Astrocyte of the spinal cord (primary cell): ENCODE measurements around the gene GDI1.

Experiments
- DNase-seq: peaks from one replicate; pipeline ENCODE4 v3.0.0; 2011; ENCODE audit warnings: low read depth, low spot score
- H3K4me3 ChIP-seq: 2 replicates; pipeline ENCODE4 v1.5.1; 2011; ENCODE audit warnings: low read depth, mild to moderate bottlenecking, low read length, moderate library complexity
- in situ Hi-C: cut with HindIII; loops from 2 replicates; pipeline ENCODE4 v1.10.0; 2017; ENCODE audit warnings: low sequenced_read_pairs
- TF ChIP-seq, protein P1 (sequence below): IDR thresholded peaks from 2 replicates; pipeline ENCODE4 v1.5.1; 2012; ENCODE audit warnings: low read depth, mild to moderate bottlenecking, low read length, inconsistent platforms

Gene GDI1

DNA sequence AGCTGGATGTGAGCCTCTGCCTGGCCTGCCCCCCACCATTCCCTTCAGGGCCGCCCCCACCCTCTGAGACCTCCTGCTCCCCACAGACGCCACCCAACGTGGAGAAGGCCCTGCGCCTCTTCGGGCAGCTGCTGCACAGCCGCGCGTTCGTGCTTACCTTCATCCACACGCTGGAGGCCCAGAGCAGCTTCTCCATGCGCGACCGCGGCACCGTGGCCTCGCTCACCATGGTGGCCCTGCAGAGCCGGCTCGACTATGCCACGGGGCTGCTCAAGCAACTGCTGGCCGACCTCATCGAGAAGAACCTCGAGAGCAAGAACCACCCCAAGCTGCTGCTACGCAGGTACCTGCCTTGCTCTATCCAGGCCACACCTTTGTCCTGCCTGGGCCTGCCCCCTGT is 31.3 kb downstream of the GDI1 start:
- H3K4me3 ChIP-seq = no peak overlapping the region
- TF ChIP-seq, protein P1, sequence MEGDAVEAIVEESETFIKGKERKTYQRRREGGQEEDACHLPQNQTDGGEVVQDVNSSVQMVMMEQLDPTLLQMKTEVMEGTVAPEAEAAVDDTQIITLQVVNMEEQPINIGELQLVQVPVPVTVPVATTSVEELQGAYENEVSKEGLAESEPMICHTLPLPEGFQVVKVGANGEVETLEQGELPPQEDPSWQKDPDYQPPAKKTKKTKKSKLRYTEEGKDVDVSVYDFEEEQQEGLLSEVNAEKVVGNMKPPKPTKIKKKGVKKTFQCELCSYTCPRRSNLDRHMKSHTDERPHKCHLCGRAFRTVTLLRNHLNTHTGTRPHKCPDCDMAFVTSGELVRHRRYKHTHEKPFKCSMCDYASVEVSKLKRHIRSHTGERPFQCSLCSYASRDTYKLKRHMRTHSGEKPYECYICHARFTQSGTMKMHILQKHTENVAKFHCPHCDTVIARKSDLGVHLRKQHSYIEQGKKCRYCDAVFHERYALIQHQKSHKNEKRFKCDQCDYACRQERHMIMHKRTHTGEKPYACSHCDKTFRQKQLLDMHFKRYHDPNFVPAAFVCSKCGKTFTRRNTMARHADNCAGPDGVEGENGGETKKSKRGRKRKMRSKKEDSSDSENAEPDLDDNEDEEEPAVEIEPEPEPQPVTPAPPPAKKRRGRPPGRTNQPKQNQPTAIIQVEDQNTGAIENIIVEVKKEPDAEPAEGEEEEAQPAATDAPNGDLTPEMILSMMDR = no peak
- DNase-seq = no peak
- in situ Hi-C loops = no loop called here

DNA sequence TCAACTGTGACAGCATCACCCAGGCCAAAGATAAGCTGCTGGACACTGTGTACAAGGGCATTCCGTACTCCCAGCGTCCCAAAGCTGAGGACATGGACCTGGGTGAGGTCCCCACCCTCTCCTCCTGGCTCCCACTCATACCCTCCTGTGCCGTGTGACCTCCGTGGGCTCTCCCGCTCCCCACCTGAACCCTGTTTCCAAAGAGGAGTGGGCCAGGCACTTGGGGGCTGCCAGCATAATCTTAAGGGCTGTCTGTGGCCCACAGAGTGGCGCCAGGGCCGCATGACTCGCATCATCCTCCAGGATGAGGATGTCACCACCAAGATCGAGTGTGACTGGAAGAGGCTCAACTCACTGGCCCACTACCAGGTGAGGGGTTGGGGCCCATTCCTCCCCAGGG is 32.2 kb downstream of the GDI1 start:
- DNase-seq = no peak
- in situ Hi-C loops = no loop called here
- TF ChIP-seq, protein P1 = no peak
- no peak overlapping the region for H3K4me3 ChIP-seq

GRCh38 chrX:154469880-154470279 is 32.9 kb downstream of the GDI1 start:
- in situ Hi-C loops = no loop called here
- no peak overlapping the region for H3K4me3 ChIP-seq
- TF ChIP-seq, protein P1 = no peak
- no peak for DNase-seq

DNA sequence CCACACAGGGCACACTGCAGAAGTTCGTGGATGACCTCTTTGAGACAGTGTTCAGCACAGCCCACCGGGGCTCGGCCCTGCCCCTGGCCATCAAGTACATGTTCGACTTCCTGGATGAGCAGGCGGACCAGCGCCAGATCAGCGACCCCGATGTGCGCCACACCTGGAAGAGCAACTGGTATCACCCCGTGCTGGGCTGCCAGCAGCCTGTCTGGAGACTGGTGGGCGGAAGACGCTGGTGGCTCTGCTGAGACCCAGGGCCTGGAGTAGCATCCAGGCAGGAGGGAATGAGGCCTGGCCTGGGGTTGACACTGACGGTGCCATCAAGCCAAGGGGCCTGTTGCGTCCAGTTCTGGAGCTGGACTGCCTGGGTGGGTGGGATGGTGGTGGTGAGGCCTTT is 33.5 kb downstream of the GDI1 start:
- in situ Hi-C loops = no loop called here
- DNase-seq = no peak
- H3K4me3 ChIP-seq = no peak overlapping the region
- TF ChIP-seq, protein P1 = no peak

DNA sequence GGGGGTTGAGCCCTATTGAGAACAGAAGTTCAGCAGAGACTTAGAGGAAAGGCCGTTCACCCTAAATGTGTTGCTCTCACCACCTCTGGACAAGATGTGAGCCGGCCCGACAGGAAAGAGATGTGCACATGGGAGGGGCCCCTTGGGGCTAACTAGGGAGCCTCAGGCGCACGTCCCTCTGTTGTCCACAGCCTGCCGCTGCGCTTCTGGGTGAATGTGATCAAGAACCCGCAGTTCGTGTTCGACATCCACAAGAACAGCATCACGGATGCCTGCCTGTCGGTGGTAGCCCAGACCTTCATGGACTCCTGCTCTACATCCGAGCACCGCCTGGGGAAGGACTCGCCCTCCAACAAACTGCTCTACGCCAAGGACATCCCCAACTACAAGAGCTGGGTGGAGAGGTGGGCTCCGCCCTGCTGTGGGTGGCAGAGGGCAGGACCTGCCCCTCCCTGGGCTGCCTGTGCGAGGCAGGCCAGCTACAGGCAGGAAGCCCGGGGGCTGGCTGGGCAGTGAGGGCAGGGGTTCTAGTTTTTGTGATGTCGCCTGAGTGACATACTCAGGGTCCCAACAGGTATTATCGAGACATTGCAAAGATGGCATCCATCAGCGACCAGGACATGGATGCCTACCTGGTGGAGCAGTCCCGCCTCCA is 34.1 kb downstream of the GDI1 start:
- H3K4me3 ChIP-seq = no peak overlapping the region
- DNase-seq = no peak
- TF ChIP-seq, protein P1 = no peak
- in situ Hi-C loops = no loop called here

DNA sequence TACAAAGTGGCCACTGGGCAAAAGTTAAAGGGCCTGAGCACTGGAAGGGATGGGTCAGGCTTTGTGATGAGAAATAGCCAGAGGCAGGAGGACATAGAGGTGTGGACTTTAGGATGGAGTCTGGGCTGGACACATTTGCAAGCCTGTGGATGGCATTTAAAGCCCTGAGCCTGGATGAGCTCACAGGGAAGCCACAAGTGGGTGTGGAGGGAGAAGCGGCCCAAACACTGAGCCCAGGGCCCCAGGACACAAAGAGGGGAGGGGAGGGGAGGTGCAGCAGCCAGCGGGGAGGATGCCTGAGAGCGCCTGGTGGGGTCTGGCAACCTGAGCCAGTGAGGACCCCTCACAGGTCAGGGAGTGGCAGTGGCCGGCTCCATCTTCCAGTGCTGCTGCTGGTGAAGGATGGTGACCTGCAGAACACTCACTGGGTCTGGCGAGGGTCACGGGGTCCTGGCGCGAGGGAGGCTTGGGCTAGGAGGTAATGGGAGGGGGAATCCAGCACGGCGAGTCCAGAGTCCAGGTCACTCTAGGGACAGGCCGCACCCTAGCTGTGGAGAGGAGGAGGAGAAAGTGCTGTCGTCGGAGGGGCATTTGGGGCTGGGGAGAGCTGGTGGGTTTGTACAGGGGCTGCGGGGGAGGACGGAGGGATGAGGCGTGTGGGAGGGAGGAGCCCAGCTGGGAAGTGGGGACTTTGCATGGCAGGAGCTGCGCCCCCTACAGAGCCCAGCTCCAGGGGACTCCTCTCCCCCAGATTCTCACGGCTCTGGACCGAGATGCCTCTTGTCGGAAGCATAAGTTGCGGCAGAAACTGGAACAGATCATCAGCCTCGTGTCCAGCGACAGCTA is 35.1 kb downstream of the GDI1 start:
- TF ChIP-seq, protein P1 = no peak
- in situ Hi-C loops = no loop called here
- no peak overlapping the region for H3K4me3 ChIP-seq
- DNase-seq = no peak
